NOMO-1 (cell line): Measurements from ENCODE around the gene C5orf63.
"Not testable (repeated sequence)": the region's sequence is repeated elsewhere in the genome, so short reads cannot be mapped to it uniquely, and the experiment has no call there.

Experiments used
- DNase-seq, 2 experiments: peaks; one replicate each; lab custom pipeline; 2025; ENCODE audit not compliant: unreplicated experiment in 2 of 2; lab: John Stamatoyannopoulos, UW

C5orf63 gene

DNA sequence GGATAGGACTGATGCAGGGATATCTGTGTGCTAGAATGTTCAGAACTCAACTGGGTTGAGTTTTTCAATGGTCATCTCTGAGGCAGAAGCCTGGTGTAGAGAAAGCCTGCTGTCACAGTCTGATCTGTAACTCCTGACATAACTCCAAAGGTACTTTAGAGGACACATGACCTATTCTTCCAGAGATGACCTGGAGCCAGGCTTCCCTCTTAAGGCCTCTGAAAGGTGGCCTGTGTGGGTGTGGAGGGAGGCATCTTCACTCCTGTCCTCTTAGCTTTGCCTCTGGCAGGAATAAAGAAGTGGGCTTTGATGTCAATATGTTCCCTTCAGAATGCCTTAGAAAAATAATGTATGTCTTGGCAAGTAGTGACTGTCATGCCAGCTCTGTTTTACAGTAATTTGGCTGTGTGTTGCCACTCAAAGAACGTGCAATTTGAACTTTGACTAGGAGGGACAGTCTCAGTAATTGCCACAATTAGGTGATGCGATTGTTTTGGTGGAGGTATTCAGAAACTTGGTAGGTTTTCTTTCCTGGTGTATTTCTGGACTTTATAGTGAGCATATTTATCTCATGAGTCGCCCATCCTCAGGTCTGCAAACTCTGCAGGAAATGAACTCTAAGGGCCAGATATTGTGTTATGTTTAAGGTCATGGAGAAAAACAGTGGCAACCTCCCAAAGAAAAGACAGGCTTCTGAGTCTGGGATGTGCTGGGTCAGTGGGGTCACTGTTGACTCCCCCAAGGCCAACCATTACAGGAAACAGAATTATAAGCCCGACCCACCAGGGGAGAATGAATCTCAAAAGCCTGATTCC, 3.2 kb upstream of the C5orf63 start:
- DNase-seq: no peak

DNA sequence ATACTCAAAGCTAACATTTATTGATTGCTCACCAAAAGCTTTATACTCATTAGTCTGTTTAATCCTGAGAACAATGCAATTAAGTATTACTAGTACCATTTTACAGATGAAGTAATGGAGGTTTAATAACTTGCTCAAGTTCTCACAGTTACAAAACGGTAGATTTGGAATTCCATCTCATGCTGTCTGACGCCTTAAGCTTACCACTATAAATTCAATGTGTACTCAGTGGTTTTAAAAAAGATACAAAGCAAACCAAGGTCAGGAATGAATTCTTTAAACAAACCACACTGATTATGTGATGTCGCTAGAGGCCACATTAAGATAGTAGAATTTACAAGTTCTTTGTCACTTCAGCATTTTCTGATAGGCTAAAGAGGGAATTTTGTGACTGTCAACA, 1.2 kb upstream of the C5orf63 start:
- DNase-seq: no peak

DNA sequence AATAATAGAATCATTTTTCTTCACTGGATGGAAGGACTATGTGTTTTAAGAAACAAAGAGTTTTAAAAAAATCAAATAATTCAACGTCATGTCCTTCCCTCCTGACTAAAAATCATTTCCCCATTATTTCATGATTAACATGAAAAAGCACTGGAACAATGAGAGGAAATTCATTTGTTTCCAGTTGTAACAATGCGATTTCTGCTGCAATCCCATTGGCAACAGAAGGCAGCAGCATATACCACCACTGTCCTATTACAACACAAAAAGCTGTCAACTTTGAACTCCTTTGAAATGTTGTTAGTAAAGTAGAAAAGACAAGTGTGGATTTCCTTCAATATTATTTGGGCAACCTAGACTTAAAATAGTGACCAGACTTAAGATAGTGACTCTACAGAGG, 3.1 kb downstream of the C5orf63 start:
- no peak for DNase-seq

DNA sequence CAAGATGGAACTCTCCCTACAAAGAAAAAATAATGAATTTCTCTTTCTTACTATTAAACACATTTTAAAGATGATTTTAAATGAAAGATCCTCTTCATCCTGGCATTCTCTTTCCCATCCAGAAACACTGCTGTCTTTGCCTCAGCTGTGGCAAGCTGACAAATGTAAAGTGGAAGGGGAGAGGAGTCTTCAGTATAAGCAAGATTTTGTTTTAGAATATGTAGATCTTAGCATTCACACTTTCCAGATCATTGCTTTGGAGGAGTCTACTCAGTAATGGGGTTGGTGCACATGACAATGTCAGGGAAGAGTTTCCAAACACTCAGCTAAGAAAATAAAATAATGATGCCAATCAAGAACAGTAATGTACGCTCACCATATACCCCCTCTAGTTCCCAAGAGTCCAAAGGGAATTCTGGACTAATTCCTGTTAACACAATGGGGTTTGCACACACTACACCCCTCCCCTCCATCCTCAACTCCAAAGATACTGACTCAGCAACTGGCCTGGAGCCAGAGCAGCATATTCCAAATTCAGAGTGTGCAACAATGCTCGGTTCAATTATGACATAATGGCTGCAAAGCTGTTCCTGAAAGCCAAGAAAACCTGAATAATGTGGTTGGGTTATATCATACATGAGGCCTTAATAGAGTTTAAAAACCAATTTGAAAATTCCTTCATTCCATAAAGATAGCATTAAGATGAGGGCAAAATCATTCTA, 4.6 kb downstream of the C5orf63 start:
- DNase-seq: no peak

DNA sequence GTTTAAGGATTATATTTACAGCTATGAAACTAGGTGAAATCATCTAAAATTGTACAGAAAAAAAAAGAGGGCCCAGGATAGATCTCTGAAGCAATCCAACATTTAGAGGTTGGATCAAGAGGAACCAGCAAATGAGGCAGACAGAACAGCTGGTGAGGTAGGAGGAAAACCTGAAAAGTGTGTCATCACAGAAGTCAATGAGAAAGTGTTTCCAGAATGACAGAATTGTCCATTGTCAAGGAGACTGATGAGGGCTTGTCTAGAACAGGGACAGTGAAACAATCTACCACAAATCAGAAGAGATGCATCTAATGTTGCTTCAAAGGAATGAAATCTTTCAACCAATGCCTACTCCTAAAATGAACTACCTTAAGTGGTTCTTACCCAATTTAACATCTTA, 6.6 kb downstream of the C5orf63 start:
- DNase-seq: no peak

DNA sequence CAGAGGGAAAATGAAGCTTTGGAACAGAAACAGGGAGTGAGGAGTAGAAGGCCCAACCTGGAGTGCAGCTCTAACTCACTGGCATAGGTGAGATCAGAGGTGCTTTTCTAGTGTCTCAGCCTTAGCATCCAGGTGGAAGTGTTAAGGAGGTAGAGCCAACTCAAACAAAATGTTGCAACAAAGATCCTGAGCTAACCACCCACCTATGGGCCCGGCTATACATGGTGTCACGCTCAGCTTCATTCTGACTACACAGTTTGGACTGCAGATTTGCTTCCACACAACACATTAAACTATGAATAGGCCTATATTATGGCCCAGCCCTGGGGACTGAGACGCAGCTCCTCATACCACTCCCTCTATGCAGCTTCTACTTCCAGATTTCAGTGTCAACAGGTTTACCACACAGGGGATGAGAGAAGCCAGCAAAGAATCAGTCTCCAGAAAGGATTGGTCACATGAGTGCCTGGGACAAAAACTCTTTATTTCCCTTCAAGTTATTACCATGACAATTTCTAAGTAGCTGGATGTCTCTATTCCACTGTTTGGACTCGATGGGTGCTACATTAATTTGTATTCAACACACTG, 9.0 kb downstream of the C5orf63 start:
- no peak for DNase-seq

DNA sequence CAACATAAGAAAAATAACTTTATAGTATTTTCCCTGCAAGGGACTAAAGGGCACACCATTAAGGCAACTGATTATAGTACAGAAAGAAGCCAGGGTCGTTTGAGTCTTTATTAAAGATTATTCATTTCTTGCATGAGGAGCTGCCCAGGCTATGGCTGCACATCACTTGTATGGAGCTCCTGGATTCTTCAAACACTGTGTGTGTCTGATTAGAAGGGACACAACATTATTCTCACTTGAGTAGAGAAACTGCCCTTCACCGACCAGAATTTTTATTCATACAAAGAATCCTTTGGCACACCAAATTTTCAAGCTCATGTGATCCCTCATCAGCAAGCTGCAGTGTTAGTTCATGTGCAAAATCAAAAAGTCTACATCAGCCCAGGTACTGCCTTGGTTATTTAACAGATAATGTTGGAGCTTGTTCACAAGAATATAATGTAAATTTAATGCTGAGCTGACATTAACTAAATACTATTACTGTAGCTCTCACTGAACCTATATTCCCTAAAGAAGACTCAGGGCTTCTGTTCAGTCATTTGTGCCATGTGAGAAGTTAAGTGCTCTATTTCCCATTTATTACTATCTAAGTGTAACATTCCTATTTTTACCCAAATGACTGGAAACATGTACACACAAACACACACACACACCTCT, 9.9 kb downstream of the C5orf63 start:
- DNase-seq: no peak

DNA sequence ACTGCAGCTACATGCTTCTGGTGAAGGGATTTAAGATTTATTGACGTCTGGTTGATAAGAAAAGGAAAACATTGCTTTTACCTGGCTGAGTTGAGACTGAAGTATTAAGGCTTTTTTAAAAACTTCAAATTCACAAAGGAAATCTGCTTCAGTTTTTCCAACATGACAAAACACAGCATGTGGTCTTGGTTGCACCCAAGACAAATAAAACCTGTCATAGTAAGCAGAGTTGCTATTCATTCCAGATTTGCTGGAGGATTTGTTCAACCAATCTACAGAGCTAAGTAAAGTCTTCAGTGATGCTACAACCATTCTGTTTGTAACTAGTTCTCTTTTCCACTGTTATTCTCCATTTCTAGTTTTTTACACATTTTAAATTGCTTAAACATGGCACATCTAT, 11.3 kb downstream of the C5orf63 start:
- DNase-seq: no peak

DNA sequence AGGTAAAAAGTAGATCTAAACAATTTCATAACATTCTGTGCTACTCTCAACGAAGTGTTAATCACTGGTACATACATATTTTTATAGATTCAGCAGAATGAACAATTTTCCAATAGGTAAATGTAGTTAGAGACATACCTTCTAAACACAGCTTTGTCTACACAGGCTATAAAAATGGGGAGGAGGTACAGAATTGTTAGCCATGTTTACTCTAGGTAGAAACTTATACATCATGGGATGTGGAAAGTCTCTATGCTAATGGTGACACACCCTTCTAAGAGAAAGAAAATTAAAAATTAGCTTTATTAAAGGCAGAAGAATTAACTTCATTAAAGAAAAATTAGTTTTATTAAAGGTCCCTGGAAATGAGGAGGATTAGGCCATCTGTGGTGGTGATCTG, 11.8 kb downstream of the C5orf63 start:
- no peak for DNase-seq

DNA sequence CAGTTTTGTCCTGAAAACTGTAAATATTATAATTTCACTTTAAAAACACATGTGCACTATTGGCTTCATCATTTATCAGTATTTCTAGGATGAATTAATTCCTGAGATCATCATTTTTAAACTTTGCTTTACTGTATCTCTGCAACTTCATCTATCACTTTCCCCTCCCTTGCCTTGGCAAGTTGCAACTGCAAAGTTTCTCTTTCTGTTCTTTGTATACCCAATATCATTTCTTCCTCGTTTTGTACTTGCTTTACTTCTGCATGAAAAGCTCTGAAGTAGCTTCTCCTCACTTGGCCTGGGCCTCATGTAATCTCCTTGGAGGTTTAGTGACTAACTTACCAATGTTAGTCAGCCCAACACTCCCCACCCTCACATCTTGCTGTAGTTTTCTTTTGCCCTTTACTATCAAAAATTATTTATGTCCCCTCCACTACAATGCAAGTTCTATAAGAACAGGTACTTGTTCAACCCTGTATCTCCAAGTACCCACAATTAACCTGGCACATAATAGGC, 12.8 kb downstream of the C5orf63 start:
- no peak for DNase-seq

DNA sequence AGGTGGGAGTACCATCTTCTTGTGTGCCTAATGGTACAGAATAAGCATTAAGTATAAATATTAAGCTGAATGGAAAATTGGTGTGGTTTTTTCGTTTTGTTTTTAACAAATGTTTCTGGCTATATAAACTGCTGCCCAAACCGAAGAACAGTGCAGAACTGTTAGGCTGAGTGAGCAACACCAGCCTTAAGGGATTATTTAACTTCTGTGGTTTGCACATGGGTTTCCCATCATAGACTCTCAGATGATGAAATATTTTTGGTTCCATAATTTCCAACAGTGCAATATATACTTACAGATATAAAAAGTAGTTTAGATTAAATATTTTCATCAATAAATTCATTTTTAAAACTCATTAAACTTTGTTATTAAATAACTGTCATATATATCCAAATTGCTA, 16.4 kb downstream of the C5orf63 start:
- DNase-seq: no peak

DNA sequence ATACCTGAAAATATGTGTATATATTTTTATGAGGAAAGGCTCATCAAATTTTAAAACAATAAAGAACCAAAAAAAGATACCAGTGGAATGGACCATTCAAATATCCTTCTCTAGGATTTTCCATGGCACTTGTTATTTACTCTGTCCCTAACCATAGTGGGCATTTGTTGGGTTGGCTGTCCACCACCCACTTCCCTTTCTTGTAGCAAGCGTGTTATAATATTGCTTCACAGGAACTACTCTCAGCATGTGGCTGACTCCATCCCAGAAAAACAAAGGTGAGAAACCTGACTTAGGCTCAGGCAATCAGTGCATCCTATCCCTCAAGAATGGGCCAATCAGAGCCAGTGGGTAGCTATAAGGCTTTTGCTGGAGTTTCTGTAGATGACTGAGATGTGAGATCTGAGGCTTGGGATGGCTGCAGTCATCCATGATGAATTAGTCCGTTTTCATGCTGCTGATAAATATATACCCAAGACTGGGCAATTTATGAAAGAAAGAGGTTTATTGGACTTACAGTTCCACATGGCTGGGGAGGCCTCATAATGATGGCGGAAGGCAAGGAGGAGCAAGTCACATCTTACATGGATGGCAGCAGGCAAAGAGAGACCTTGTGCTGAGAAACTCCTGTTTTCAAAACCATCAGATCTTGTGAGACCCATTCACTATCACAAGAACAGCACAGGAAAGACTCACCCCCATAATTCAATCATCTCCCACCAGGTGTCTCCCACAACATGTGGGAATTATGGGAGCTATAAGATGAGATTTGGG, 17.2 kb downstream of the C5orf63 start:
- DNase-seq: peak in 1 of 2 experiments; percentile 26

DNA sequence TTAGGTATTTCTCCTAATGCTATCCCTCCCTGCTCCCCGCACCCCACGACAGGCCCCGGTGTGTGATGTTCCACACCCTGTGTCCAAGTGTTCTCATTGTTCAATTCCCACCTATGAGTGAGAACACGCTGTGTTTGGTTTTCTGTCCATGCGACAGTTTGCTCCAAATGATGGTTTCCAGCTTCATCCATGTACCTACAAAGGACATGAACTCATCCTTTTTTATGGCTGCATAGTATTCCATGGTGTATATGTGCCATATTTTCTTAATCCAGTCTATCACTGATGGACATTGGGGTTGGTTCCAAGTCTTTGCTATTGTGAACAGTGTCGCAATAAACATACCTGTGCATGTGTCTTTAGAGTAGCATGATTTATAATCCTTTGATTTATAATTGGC, 19.8 kb downstream of the C5orf63 start:
- not testable (repeated sequence) for DNase-seq

DNA sequence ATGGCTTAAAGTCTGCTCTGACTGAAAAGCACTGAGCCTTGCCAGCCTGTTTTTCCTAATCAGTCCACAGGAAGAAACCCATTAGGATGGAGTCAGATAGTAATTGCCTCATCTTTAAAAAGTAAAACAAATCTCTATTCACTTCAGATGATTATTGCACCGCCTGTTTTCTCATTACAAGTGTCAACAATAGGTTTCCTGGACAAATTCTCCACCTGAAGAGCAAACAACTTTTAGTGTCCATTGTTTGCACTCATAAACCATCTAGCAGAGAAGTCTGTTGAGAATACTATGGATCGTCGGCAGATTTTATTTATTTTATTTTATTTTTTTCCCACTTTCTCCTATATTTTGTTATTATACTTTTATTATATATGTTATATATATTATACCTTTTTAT, 20.3 kb downstream of the C5orf63 start:
- no peak for DNase-seq

DNA sequence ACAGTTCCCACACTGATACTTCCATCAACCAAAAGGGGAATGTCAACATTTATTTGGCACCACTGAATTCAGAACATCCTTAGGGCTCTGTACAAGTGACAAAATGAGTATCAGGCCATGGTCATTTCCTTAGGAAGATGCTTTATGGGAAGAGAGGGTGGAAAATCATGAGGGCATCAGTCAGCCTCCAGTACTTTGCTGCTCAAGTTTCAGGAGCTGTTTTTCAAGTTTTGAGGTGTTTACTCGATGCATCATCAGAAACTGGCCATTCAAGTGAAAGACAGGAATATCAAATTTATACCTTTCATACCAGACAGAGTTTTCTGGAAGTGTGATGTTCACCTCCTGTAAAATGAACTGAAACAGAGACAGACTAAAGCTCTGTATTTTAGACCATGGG, 21.7 kb downstream of the C5orf63 start:
- no peak for DNase-seq

DNA sequence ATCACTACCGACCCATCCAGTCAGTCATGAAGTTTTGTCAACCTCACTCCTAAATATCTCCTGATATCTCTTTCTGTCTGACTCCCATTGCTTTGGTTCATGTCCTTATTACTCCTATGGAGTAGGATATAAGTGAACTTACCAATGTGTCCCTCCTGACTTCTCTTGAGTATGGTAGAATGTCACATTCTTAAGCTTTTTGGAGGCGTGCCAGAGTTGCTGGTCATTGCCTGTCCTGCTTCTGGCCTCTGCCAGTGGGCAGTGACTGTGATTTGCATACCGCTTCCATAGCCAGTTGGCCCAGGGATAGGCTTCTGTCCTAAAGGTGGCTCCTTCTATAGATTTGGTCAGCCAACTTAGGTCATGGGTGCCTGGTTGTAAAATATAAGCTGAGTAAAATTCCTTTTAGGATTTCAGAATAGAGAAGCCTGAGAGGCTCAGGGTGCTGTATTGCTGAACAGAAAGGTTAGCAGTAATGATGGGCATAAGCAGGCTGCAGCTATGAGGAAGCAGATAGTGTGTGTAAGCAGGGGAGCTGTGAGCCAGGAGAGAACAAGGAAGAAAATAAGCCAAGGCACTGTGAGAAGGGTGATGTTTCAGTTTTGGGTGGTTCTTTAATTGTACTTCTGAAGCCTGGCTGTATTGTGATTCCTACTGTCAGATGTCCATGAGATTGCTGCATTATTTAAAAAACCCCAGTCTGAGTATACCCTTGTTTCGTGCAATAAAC, 26.8 kb downstream of the C5orf63 start:
- DNase-seq: no peak

DNA sequence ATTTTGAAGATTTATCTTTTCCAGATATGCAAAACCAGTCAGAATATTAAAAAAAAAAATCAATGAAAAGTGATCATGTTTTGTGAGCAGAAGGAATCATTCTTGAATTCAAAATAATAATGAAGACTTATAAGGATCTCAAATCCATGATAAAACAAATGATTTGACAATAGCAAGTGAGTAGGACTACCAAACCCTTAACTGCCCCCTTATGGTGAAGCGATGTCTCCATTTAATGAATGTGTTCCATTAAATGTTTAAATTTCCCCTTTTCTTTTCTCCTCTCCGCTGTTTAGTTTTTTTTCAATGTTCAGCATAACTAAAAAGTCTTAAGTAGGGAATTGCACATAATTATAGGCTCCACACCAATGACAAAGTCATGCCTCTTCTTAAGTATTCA, 30.7 kb downstream of the C5orf63 start:
- DNase-seq: no peak

DNA sequence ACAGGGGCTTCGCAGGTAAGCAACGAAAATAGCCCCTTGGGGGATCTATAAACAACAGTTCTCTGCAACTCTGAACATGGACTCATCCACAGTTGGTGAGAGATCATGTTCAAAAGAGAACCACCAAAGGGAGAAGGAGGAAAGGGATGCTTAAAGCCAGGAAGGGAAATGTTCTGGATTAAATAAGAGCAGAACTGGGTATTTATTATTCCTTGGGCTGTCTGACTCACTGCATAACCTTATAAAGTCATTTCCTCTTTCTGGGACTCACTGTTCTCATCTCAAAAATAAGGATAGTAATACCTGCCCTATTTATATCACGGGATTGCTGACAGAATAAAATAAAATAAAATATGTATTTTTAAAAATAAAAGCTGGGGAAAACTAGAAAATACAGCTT, 31.7 kb downstream of the C5orf63 start:
- peak in 1 of 2 experiments; percentile 39 for DNase-seq

DNA sequence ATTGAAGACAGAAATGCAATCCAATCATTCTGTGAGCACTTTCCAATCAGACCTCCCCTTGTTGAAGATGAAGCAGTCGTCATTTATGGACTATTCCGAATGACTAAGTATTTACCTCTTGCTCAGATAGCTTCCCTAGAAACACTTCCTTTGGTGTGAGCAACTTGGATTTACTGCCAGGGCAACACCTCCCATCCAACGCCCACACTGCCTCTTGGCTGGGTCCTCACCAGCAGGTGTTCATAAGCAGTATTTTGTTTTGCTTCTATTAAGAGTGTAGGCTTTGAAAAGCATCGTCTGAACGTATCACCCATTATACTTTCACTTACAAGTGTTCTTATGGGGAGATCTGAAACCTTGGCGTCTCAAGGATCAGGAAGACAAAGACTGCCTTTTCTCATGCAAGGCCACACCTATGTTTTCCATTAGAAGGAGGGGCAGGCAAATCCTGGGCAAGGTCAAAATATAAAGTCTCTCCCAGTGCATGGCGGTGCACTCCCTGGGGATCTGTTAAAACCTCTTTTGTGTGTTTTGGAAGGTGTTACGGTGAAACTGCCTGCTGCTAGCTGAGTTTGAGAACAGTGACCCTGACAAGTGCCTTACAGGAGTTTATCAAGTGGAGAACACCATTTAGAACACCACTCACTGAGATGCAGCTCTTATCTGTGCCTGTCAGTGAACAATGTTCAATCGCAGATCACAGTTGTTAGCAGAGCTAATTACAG, 32.3 kb downstream of the C5orf63 start:
- no peak for DNase-seq
